ENCODE data around the gene AARS1. TPM values are rescaled to one million over a fixed set of nuclear protein-coding genes. Genes with fewer than 3 reads are reported as not detected.
"Not testable (repeated sequence)": the region's sequence is repeated elsewhere in the genome, so short reads cannot be mapped to it uniquely, and the experiment has no call there.

AARS1 gene
- total RNA-seq, 4 donors from 2014 or later: 30.3 to 102 (median 59.1) TPM

DNA sequence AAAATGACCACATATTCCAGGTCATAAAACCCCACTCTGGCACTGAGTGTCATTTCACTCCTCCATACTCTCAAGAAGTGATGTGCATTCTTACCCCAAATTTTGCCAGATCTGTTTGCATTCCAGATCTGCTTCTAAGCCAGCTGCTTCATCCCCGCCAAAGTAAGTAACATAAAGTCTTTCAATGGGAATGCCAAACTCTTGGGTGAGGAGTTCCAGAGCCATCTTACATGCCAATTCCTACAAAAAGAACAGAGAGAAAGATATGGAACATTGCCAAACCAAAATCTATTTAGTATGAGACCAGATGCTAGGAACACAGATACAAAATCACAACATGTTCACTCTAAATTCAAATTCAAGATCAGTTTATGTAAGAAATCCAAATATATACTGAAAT is 12.9 kb downstream of the AARS1 start:
- peaks cover 0 to 91% (median 4%) of the 10 kb centered on the region in 3 donors for H3K36me3 ChIP-seq
- TF ChIP-seq, protein P1, sequence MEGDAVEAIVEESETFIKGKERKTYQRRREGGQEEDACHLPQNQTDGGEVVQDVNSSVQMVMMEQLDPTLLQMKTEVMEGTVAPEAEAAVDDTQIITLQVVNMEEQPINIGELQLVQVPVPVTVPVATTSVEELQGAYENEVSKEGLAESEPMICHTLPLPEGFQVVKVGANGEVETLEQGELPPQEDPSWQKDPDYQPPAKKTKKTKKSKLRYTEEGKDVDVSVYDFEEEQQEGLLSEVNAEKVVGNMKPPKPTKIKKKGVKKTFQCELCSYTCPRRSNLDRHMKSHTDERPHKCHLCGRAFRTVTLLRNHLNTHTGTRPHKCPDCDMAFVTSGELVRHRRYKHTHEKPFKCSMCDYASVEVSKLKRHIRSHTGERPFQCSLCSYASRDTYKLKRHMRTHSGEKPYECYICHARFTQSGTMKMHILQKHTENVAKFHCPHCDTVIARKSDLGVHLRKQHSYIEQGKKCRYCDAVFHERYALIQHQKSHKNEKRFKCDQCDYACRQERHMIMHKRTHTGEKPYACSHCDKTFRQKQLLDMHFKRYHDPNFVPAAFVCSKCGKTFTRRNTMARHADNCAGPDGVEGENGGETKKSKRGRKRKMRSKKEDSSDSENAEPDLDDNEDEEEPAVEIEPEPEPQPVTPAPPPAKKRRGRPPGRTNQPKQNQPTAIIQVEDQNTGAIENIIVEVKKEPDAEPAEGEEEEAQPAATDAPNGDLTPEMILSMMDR (IDR thresholded peaks at IDR 0.05): no peak
- TF ChIP-seq POLR2A (IDR thresholded peaks at IDR 0.05): no peak
- H3K9me3 ChIP-seq: no peaks in the 10 kb centered on the region
- H3K4me1 ChIP-seq: no peaks in the 10 kb centered on the region
- no peak overlapping the region for H3K27ac ChIP-seq
- DNase-seq: no peak
- no peak overlapping the region for H3K4me3 ChIP-seq
- no peaks in the 10 kb centered on the region for H3K27me3 ChIP-seq

DNA sequence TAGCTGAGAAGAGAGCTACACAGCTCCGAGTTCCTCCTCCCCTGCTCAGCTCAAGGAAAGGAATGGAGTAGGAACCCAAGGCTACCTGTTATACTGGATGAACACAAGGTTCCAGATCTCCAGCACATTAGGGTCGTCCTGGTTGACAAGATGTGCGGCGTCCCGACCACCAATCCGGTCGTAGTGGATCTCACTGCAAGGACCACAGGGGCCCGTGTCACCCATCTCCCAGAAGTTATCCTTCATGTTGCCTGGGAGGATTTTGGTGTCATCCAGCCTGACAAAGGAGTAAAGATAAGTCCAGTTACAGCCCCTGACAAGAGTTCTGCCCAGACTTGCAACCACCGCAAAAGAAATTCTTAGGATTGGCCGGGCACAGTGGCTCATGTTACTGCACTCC is 17.6 kb downstream of the AARS1 start:
- H3K4me3 ChIP-seq: no peak overlapping the region
- TF ChIP-seq, protein P1 (IDR thresholded peaks at IDR 0.05): no peak
- no peak for TF ChIP-seq POLR2A (IDR thresholded peaks at IDR 0.05)
- H3K9me3 ChIP-seq: no peaks in the 10 kb centered on the region
- no peak for DNase-seq
- H3K36me3 ChIP-seq: peaks cover 0 to 94% (median 0%) of the 10 kb centered on the region in 3 donors
- no peak overlapping the region for H3K27ac ChIP-seq
- no peaks in the 10 kb centered on the region for H3K27me3 ChIP-seq
- no peaks in the 10 kb centered on the region for H3K4me1 ChIP-seq

DNA sequence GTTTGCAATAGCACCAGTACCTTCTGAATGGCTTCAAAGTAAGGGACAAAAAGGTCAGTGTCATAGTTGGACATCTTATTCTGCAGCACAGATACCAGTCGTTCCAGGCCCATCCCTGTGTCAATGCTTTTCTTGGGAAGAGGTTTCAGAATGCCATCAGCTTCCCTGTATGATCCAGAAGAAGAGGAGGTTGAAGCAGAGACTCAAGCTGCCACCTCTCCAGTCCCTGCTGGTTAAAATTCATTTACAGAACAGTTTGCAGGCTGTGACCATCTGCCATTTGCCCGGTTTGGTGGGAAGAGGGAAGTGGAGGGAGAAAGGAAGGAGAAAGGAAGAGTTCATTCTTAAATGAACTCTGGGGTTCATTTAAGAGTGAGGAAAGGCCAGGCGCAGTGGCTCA is 19.1 kb downstream of the AARS1 start:
- Histone ChIP-seq H3K9me3 (no peaks in the 10 kb centered on the region), H3K27ac (no peak overlapping the region), H3K27me3 (no peaks in the 10 kb centered on the region), H3K4me1 (no peaks in the 10 kb centered on the region), H3K36me3 (peaks cover 0 to 94% (median 0%) of the 10 kb centered on the region in 3 donors), H3K4me3 (no peak overlapping the region)
- no peak for TF ChIP-seq POLR2A (IDR thresholded peaks at IDR 0.05)
- TF ChIP-seq, protein P1 (IDR thresholded peaks at IDR 0.05): no peak
- DNase-seq: no peak

DNA sequence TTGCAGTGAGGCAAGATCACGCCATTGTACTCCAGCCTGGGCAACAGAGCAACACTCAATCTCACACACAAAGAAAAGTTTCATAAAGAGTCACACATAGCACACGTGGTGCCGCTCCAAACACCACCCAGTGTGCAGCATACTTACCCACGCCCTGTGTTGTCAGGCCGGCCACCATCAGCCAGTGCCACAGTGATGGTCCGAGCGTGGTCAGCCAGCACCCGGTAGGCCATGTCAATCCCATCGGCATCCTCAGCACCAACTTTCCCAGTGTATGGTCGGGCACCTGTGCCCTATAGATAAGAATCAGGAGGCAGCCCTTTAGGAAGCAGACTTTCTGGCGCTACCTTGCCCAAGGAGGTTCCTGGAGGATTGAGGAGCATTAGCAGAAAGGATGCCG is 19.8 kb downstream of the AARS1 start:
- H3K27ac ChIP-seq: no peak overlapping the region
- H3K27me3 ChIP-seq: no peaks in the 10 kb centered on the region
- DNase-seq: no peak
- no peaks in the 10 kb centered on the region for H3K9me3 ChIP-seq
- H3K4me3 ChIP-seq: no peak overlapping the region
- TF ChIP-seq, protein P1 (IDR thresholded peaks at IDR 0.05): no peak
- no peak for TF ChIP-seq POLR2A (IDR thresholded peaks at IDR 0.05)
- H3K4me1 ChIP-seq: no peaks in the 10 kb centered on the region
- peaks cover 0 to 94% (median 0%) of the 10 kb centered on the region in 3 donors for H3K36me3 ChIP-seq

DNA sequence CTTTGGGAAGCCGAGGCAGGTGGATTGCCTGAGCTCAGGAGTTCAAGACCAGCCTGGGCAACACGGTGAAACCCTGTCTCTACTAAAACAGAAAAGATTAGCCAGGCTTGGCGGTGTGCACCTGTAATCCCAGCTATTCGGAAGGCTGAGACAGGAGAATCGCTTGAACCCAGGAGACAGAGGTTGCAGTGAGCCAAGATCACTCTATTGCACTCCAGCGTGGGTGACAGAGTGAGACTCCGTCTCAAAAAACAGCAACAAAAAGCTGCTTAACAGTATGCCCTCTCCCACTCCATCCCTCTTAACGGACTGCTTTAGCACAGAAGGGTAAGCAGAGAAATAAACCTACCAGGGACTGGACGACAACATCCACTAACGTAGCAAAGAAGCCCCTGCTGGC is 21.4 kb downstream of the AARS1 start:
- H3K27me3 ChIP-seq, H3K4me3 ChIP-seq, H3K4me1 ChIP-seq, DNase-seq, H3K9me3 ChIP-seq, H3K27ac ChIP-seq: not testable (repeated sequence)
- peaks cover 0 to 96% (median 0%) of the 10 kb centered on the region in 3 donors for H3K36me3 ChIP-seq

DNA sequence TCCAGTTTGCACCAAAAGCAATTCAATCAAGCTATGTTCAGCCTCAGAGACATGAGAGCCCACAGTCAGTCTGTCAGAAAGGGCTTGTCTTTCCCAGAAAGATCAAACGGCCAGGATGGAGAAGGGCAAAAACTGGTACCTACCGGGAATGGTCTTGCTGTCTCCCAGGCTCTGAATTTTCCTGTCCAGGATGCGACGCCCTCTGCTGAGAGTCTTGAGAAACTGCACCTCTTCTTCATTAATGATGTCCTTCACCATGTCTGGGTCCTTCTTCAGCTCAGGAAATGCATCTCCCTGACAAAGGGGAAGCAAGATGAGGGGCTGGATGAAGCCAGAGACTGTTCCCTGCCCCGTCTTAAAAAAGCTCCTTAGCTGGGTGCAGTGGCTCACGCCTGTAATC is 21.8 kb downstream of the AARS1 start:
- DNase-seq: peak in 2 of 3 donors; percentile 51 to 63
- no peaks in the 10 kb centered on the region for H3K9me3 ChIP-seq
- TF ChIP-seq, protein P1 (IDR thresholded peaks at IDR 0.05): peak in 4 of 6 experiments; percentile 42 to 71 (median 62)
- no peak for TF ChIP-seq POLR2A (IDR thresholded peaks at IDR 0.05)
- H3K4me1 ChIP-seq: no peaks in the 10 kb centered on the region
- H3K36me3 ChIP-seq: peaks cover 0 to 96% (median 0%) of the 10 kb centered on the region in 3 donors
- no peak overlapping the region for H3K4me3 ChIP-seq
- H3K27ac ChIP-seq: no peak overlapping the region
- no peaks in the 10 kb centered on the region for H3K27me3 ChIP-seq

DNA sequence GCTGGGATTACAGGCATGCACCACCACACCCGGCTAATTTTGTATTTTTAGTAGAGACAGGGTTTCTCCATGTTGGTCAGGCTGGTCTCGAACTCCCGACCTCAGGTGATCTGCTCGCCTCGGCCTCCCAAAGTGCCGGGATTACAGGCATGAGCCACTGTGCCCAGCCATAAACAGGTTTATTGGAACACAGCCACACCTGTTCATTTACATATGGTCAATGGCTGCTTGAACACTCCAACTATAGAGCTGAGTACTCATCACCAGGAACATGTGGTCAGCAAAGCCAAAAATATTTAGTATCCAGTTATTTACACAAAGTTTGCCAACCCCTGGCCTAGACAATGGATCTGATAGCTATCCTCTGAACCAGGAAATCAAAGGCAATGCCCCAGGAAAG is 29.4 kb downstream of the AARS1 start:
- not testable (repeated sequence) for H3K9me3 ChIP-seq, H3K27ac ChIP-seq, H3K4me1 ChIP-seq, H3K4me3 ChIP-seq, H3K27me3 ChIP-seq
- peak in 1 of 3 donors; percentile 14 for DNase-seq
- H3K36me3 ChIP-seq: peaks cover 0 to 98% (median 3%) of the 10 kb centered on the region in 3 donors

Data from Peyer's patch (tissue), 4 donors.